Renal cortex interstitium (tissue), 11 donors: ENCODE measurements around the gene RUNX1. TPM values are rescaled to one million over a fixed set of nuclear protein-coding genes. Genes with fewer than 3 reads are reported as not detected.

Experiments used
- DNase-seq, 11 donors: peaks; one replicate each; pipeline ENCODE4 v3.0.0-alpha.2; 2013; ENCODE audit warnings: low read depth in 9 of 11, low spot score in 4 of 11; ENCODE audit errors: extremely low read depth in 1 of 11
- polyA plus RNA-seq, 3 donors: library from polyadenylated mRNA; unstranded; fragments of 120-200 nt; gene quantifications; one replicate each; pipeline ENCODE4 v1.2.1, GENCODE V29; 2013; ENCODE audit not compliant: insufficient read length in 3 of 3

The RUNX1 gene
- polyA plus RNA-seq, 3 donors: 2.3 to 3.5 (median 2.4) TPM

DNA sequence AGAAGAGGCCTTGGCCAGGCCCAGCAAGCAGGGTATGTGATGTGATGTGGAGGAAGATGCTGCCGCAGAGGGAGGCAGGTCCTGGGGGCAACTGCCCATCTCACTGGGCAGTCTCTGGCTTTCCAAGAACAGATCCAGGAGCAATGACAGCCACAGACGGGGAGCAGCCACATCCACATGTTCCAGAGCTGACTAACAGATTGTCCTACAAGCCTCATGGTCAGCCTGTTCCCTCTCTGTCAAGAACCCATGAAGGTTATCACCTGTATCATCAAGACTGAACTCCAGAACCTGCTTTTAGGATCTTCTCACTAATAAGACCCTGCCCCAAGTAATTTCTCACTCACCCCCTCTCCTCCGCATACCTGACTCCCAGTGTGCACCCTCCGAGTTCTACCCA lies 187.8 kb downstream of the RUNX1 start:
- DNase-seq: no peak

GRCh38 chr21:34859976-34860653 lies 189.0 kb downstream of the RUNX1 start:
- DNase-seq: no peak

GRCh38 chr21:34858559-34858958 lies 190.5 kb downstream of the RUNX1 start:
- DNase-seq: no peak

DNA sequence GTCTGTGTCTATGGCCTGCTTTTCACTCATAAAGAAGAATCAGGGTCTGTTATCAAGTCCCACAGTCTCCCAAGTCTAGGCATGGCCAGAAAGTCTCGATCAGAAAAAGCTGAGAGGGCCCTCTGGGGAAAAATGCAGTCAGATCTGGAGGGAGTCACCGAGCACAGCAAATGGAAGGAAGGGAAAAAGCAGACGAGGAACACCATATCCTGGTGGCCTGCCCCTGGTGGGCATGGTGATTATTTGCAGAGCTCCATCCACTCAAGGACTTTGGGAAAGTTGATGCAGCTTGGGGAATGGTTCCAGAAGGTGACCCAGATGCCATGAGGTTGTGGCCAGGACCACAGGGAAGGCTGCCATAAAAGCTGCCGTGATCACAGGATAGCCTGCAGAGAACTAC lies 191.2 kb downstream of the RUNX1 start:
- no peak for DNase-seq

GRCh38 chr21:34857122-34857713 lies 191.9 kb downstream of the RUNX1 start:
- no peak for DNase-seq

DNA sequence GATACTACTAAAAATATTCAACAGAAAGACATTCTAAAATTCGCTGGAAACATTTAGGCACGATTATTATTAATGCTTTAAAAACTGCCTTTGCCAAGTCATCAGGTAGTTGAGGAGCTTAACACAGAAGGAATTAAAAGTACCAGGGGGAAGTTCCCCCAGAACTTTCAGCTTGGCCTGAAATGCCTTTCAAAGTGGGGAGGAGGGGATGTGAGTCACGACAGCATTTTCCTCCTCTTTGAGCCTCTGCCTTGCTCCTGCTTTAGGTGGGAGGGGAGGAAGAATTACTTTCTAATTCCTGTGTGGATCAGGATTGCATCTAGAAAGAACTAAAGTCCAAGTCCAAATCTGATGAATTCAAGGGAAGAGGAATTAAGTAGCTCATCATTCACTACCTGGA lies 196.7 kb downstream of the RUNX1 start:
- DNase-seq: no peak

DNA sequence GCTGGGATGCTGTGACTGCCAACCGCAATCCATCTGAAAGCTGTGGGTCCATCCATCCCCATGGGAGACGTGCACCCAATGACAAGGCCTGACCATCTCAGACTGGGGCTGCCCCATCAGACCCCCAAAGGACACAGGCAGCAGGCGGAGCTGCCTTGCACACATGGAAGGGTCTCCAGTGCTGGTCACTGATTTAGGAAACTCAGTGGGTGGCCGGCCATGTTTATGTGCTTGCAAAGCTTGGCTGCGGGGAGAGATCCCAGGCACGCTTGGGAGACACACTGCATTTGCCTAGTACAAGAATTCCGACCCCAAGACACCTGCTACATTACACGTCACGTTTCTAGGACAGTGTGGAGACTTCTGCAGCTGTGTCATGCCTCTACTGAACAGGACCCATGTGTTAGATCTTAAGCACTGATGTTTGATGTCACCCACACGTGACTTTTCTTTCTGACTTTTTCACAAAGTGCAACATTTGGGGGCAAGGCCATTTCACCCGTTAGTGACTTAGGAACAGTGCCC lies 198.9 kb downstream of the RUNX1 start:
- DNase-seq: no peak

DNA sequence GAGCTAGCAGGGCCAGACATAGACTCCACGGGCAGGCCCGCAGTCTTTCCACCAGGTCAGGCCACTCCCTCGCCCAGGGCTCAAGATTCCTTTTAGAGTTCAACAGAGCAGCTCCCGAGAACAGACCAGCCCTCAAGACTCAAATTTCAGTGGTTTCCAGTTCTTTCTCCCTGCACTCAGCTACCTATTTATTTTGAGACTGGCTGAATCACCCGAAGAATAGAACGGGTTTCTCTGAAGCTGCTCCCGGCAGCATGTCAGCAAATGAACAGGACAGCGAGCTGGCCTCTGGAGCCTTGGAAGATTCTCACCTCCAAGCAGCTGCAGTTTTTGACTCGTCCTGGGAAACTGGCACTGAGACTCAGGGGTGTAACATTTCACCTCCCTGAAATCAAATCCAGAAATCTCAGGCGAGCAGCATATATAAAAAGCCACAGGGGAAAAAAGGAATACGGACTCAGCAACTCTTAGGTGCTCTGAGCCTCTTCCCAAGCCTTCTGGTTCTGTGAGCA lies 202.4 kb downstream of the RUNX1 start:
- DNase-seq: no peak

- peak in 3 of 11 donors; percentile 32 to 43 (median 36) for DNase-seq
Observed at GRCh38 chr21:34845521-34846451, 203.3 kb downstream of the RUNX1 start.

DNA sequence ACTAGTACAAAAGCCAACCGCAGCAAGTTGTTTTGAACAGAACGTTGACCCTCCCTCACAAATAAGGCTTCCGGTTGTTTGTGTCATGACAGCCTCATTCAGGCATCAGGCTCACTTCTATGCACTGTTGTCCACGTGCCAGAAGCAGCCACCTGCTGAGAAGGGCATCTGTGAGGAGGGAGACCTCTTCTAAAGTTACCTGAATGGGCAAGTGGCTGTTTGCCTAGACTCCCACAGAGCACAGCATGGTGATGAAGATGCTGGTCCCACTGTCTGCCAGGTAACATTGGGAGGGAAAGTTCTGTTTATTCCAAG lies 204.2 kb downstream of the RUNX1 start:
- DNase-seq: no peak

GRCh38 chr21:34844013-34844923 lies 204.8 kb downstream of the RUNX1 start:
- no peak for DNase-seq

DNA sequence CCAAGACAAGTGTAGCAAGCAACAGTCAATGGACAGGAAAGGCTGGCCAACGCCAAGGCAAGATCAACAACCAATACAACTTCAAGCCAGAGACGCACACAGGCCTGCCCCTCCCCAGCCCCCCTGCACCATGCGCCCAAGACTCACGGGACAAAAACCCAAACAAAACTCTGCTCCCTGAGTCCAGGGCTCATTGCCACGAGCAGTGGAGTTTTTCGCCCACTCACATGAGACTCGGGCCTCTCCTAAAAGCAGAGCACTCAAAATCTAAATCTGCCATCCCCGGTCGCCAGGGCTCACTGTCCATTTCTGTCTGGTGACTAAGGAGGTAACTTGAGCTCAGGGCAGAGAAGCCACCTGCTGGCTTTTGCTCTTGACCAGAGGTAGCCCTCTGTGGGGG lies 205.5 kb downstream of the RUNX1 start:
- DNase-seq: no peak

DNA sequence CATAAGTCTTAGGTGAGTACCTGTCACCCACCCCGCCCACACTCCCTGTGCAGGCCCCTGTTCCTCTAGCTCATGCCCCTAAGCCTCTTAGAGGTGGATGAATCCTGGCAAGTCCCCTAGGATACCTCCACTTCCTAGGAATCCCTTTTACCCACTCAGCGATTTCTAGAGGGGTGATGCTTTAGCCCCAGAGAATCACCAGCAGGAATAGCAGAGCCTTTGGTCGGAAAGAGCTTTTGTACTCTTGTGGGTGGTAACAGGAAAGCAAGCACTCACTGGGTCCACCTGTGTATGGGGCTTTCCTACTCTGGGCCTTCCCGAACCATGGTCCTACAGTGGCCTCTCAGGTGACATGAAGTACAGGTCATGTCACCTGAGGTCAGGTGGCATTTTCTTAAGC lies 207.9 kb downstream of the RUNX1 start:
- DNase-seq: no peak

- DNase-seq: no peak
Observed at GRCh38 chr21:34840693-34841092, 208.4 kb downstream of the RUNX1 start.

GRCh38 chr21:34838956-34839820 lies 209.9 kb downstream of the RUNX1 start:
- no peak for DNase-seq

DNA sequence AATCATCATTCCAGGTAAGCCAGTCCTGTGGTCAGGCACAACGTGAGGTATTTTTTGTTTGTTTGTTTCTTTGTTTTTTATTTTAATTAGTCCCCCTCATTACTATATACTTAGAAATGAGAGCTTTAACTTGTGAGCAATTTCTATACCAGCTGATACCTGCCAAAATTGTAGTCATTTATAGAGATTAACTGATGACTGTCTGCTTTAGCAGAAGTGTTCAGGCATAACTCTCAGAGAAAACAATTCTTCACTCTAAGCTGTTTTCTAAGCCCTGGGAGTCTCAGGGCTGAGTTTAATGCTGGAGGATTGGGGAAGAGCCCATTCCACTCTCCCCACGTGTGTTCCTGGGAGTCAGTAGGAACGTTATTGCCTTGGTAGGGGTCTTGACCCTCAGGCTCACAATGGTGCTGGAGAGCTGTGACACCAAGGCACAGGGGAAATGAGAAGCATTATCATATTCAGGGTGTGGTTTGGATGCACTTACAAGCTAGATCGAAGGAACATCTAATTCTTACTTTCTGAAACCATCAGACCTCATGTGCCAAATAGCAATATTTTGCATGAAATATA lies 212.1 kb downstream of the RUNX1 start:
- no peak for DNase-seq

DNA sequence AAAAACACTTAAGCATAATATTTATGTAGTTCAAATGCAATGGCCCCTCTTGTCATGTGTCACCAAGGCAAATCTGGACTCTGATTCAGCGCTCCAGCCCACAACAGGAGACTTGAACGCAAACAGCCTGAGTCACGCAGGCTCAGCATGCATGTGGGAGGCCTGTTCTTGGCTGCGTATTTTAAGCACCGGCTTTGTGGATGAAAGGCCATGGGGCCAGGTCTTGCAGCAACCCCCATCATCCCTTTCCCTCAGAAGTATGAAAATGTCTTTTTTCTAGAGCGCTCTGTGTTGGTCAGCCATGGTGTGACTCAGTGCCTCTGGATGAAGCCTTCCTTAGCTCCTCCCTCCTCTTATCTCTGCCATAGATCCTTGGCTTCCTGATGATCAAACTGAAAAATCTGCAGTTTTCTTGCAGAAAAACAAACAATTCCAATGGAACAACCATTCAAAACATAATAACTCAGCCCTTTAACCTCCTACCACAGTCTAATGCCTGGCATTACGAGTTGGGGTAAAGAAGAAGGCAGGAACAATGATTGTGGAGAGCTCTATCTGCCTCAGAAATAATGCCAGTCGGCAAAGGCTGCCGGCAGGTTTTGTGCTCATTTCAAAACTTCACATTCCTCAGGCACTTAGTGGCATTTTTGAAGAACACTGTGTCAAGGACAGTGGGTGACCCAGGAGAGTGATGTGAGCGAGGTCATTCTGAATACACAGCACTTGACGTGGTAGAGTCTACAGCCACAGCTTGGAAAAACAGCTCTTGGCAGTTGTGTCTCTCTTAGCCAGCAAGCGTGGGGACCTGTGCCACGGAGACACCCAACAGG lies 212.8 kb downstream of the RUNX1 start:
- DNase-seq: no peak
